OCI-LY7 (cell line): ENCODE data around the gene ORAI1.

Source experiments
- EZH2phosphoT487 ChIP-seq: fragments of 200-600 bp; sonication (generic); IDR thresholded peaks from 2 replicates; pipeline ENCODE4 v1.6.1; 2018; ENCODE audit warnings: low read depth, borderline replicate concordance, mild to moderate bottlenecking, mixed run types, antibody characterized with exemption, low read length, moderate library complexity, mixed read lengths
- TF ChIP-seq, protein P1 (sequence below): fragments of 200-600 bp; sonication (generic); conservative IDR thresholded peaks from 2 replicates; pipeline ENCODE4 v1.5.1; 2014; ENCODE audit warnings: mild to moderate bottlenecking, antibody characterized with exemption, low read length, moderate library complexity, mixed read lengths

- TF ChIP-seq, protein P1, sequence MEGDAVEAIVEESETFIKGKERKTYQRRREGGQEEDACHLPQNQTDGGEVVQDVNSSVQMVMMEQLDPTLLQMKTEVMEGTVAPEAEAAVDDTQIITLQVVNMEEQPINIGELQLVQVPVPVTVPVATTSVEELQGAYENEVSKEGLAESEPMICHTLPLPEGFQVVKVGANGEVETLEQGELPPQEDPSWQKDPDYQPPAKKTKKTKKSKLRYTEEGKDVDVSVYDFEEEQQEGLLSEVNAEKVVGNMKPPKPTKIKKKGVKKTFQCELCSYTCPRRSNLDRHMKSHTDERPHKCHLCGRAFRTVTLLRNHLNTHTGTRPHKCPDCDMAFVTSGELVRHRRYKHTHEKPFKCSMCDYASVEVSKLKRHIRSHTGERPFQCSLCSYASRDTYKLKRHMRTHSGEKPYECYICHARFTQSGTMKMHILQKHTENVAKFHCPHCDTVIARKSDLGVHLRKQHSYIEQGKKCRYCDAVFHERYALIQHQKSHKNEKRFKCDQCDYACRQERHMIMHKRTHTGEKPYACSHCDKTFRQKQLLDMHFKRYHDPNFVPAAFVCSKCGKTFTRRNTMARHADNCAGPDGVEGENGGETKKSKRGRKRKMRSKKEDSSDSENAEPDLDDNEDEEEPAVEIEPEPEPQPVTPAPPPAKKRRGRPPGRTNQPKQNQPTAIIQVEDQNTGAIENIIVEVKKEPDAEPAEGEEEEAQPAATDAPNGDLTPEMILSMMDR, result no peak
- TF ChIP-seq EZH2phosphoT487, result no peak
Measured at GRCh38 chr12:121600702-121601336, 25.5 kb upstream of the ORAI1 start.
